ENCODE data around the gene HSP90AB1. TPM values are rescaled to one million over a fixed set of nuclear protein-coding genes. Genes with fewer than 3 reads are reported as not detected.

The HSP90AB1 gene
- total and polyA plus RNA-seq, 9 of the 15 experiments (the other 6 are each of a cell fraction or from before 2014, with no cell fraction given) = 1,780 to 3,358 (median 2,262) TPM

DNA sequence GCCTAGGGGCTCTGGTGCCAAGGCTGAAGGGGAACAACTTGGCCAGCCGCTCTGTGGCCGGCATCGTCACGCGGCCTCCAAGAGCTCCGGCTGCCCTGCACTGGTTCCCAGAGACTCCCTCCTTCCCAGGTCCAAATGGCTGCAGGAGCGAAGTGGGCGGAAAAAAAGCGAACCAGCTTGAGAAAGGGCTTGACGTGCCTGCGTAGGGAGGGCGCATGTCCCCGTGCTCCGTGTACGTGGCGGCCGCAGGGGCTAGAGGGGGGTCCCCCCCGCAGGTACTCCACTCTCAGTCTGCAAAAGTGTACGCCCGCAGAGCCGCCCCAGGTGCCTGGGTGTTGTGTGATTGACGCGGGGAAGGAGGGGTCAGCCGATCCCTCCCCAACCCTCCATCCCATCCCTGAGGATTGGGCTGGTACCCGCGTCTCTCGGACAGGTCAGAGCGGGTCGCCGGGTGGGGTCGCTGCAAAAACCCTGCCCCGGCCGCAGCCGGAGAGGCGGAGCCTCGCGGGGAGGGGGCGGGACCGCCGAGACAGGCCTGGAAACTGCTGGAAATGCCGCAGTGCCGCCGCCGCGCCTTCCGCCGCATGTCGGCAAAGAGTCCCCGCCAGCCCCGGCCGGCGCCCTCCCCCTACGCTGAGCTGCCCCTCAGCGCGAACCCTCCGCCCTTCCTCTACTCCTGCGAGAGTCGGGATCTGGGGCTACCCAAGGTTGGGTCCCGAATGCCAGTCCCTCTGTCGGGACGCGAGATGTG, 814 bp upstream of the HSP90AB1 start (continued):
- TF ChIP-seq, protein P1, sequence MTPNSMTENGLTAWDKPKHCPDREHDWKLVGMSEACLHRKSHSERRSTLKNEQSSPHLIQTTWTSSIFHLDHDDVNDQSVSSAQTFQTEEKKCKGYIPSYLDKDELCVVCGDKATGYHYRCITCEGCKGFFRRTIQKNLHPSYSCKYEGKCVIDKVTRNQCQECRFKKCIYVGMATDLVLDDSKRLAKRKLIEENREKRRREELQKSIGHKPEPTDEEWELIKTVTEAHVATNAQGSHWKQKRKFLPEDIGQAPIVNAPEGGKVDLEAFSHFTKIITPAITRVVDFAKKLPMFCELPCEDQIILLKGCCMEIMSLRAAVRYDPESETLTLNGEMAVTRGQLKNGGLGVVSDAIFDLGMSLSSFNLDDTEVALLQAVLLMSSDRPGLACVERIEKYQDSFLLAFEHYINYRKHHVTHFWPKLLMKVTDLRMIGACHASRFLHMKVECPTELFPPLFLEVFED (CRISPR knock-in tag; conservative IDR thresholded peaks at IDR 0.05) = no peak
- TF ChIP-seq, protein P2, sequence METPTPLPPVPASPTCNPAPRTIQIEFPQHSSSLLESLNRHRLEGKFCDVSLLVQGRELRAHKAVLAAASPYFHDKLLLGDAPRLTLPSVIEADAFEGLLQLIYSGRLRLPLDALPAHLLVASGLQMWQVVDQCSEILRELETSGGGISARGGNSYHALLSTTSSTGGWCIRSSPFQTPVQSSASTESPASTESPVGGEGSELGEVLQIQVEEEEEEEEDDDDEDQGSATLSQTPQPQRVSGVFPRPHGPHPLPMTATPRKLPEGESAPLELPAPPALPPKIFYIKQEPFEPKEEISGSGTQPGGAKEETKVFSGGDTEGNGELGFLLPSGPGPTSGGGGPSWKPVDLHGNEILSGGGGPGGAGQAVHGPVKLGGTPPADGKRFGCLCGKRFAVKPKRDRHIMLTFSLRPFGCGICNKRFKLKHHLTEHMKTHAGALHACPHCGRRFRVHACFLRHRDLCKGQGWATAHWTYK (CRISPR knock-in tag; IDR thresholded peaks at IDR 0.05) = peak; percentile 81; the same call in 1 of the 2 replicates
- TF ChIP-seq, protein P3, sequence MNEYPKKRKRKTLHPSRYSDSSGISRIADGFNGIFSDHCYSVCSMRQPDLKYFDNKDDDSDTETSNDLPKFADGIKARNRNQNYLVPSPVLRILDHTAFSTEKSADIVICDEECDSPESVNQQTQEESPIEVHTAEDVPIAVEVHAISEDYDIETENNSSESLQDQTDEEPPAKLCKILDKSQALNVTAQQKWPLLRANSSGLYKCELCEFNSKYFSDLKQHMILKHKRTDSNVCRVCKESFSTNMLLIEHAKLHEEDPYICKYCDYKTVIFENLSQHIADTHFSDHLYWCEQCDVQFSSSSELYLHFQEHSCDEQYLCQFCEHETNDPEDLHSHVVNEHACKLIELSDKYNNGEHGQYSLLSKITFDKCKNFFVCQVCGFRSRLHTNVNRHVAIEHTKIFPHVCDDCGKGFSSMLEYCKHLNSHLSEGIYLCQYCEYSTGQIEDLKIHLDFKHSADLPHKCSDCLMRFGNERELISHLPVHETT (CRISPR knock-in tag; conservative IDR thresholded peaks at IDR 0.05 in 1 of 2, IDR thresholded peaks at IDR 0.05 in 1 of 2) = peak in 1 of 2 experiments; percentile 75; a peak in 2 of 4 replicates
- TF ChIP-seq STAT5B (CRISPR knock-in tag; IDR thresholded peaks at IDR 0.05) (no peak), L3MBTL2 (IDR thresholded peaks at IDR 0.05) (peak; percentile 30; the same call in 1 of the 2 replicates), ILK (tag; IDR thresholded peaks at IDR 0.05; ENCODE audit: borderline replicate concordance, low read depth) (no peak), CTBP1 (IDR thresholded peaks at IDR 0.05; ENCODE audit: borderline replicate concordance) (peak; percentile 92), POLR2A (conservative IDR thresholded peaks at IDR 0.05) (no peak), CHD4 (IDR thresholded peaks at IDR 0.05; ENCODE audit: insufficient read depth, insufficient replicate concordance, low read depth, low read length, poor library complexity, severe bottlenecking) (peak; percentile 62), WHSC1 (IDR thresholded peaks at IDR 0.05; ENCODE audit: low read length) (no peak), ZBTB7A (IDR thresholded peaks at IDR 0.05; ENCODE audit: borderline replicate concordance, control insufficient read depth, low read depth, low read length) (peak; percentile 92; the same call in 1 of the 2 replicates), PHF8 (IDR thresholded peaks at IDR 0.05; ENCODE audit: borderline replicate concordance, low read length) (no peak; the same call in 1 of the 2 replicates), HMG20B (CRISPR knock-in tag; IDR thresholded peaks at IDR 0.05) (no peak)
- TF ChIP-seq, protein P4, sequence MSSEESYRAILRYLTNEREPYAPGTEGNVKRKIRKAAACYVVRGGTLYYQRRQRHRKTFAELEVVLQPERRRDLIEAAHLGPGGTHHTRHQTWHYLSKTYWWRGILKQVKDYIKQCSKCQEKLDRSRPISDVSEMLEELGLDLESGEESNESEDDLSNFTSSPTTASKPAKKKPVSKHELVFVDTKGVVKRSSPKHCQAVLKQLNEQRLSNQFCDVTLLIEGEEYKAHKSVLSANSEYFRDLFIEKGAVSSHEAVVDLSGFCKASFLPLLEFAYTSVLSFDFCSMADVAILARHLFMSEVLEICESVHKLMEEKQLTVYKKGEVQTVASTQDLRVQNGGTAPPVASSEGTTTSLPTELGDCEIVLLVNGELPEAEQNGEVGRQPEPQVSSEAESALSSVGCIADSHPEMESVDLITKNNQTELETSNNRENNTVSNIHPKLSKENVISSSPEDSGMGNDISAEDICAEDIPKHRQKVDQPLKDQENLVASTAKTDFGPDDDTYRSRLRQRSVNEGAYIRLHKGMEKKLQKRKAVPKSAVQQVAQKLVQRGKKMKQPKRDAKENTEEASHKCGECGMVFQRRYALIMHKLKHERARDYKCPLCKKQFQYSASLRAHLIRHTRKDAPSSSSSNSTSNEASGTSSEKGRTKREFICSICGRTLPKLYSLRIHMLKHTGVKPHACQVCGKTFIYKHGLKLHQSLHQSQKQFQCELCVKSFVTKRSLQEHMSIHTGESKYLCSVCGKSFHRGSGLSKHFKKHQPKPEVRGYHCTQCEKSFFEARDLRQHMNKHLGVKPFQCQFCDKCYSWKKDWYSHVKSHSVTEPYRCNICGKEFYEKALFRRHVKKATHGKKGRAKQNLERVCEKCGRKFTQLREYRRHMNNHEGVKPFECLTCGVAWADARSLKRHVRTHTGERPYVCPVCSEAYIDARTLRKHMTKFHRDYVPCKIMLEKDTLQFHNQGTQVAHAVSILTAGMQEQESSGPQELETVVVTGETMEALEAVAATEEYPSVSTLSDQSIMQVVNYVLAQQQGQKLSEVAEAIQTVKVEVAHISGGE (CRISPR knock-in tag; IDR thresholded peaks at IDR 0.05) = no peak
- TF ChIP-seq, protein P5, sequence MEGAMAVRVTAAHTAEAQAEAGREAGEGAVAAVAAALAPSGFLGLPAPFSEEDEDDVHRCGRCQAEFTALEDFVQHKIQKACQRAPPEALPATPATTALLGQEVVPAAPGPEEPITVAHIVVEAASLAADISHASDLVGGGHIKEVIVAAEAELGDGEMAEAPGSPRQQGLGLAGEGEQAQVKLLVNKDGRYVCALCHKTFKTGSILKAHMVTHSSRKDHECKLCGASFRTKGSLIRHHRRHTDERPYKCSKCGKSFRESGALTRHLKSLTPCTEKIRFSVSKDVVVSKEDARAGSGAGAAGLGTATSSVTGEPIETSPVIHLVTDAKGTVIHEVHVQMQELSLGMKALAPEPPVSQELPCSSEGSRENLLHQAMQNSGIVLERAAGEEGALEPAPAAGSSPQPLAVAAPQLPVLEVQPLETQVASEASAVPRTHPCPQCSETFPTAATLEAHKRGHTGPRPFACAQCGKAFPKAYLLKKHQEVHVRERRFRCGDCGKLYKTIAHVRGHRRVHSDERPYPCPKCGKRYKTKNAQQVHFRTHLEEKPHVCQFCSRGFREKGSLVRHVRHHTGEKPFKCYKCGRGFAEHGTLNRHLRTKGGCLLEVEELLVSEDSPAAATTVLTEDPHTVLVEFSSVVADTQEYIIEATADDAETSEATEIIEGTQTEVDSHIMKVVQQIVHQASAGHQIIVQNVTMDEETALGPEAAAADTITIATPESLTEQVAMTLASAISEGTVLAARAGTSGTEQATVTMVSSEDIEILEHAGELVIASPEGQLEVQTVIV (CRISPR knock-in tag; IDR thresholded peaks at IDR 0.05; ENCODE audit: borderline replicate concordance) = no peak

Data from K562 (cell line).